ENCODE measurements around the gene TYW5.

DNA sequence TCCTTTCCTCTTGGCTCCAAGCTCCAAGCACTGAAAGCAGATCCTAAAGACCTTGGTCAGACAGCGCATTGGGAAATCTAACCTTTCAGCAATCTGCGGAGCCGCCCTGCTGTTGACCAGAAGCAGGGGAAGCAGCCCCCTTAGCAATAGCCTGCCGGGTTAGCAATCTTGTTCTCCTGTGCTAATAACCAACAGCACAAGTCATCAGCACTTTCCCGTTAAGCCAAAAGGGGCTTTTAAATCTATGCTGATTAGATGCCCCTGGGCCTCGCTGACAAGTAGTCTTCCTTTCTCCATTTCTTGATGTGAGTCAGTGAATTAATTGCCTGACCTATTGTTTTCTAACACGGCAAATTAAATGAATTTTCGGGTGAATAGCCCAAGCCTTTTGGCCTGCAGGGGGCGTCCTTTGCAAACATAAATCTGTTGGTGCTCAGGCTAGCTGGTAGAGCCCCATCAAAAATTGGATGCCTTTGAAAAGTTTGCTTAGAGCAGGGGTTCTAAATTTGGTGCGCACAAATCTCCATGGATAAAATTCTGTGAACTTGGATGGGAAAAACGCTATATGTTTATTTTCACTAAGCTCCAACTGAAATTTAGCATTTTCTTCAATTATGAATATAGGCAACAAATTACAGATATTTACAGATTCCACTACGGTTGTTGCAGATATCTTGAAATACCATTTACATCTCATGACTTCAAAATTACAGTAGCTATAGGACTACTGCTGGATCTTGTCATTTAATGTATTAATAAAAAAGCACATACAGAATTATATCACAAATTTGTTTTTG, 24.7 kb upstream of the TYW5 start:
- TF ChIP-seq ELF4 (IDR thresholded peaks at IDR 0.05) (no peak), BHLHE40 (IDR thresholded peaks at IDR 0.05; ENCODE audit: borderline replicate concordance) (no peak), SUZ12 (IDR thresholded peaks at IDR 0.05) (no peak), L3MBTL2 (conservative IDR thresholded peaks at IDR 0.05) (no peak), ARNT (IDR thresholded peaks at IDR 0.05) (no peak), FOXK2 (IDR thresholded peaks at IDR 0.05) (no peak), FOXA1 (IDR thresholded peaks at IDR 0.05) (no peak), SP1 (IDR thresholded peaks at IDR 0.05) (no peak), NFRKB (IDR thresholded peaks at IDR 0.05) (no peak)
- TF ChIP-seq, protein P1, sequence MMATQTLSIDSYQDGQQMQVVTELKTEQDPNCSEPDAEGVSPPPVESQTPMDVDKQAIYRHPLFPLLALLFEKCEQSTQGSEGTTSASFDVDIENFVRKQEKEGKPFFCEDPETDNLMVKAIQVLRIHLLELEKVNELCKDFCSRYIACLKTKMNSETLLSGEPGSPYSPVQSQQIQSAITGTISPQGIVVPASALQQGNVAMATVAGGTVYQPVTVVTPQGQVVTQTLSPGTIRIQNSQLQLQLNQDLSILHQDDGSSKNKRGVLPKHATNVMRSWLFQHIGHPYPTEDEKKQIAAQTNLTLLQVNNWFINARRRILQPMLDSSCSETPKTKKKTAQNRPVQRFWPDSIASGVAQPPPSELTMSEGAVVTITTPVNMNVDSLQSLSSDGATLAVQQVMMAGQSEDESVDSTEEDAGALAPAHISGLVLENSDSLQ (IDR thresholded peaks at IDR 0.05) = no peak

All from HEK293T (cell line).